K562 (cell line): ENCODE measurements around the gene KLHL41. TPM values are rescaled to one million over a fixed set of nuclear protein-coding genes. Genes with fewer than 3 reads are reported as not detected.

ENCODE experiments used
- ATAC-seq: fragments of 200-7000 bp; cut with Tn5 transposase; 3 replicates; pipeline ENCODE4 v1.9.1; 2020; ENCODE audit warnings: moderate library complexity
- BruUV-seq: library from RNA; stranded (reverse); fragments of 400-500 nt; replicated peaks from 2 replicates; lab custom pipeline; 2021; lab: Mats Ljungman, UMichigan
- CTCF ChIA-PET: fragments of 300-600 bp; formaldehyde crosslinking; extraction: SDS; loops from one replicate; lab custom pipeline; 2021; ENCODE audit warnings: low intra/inter-chr PET ratio; lab: Yijun Ruan, JAX
- POLR2A ChIA-PET: fragments of 300-600, 350-650 bp; sonication (Branson Sonifier 250); formaldehyde crosslinking; extraction: SDS; loops from one replicate; lab custom pipeline; 2021; ENCODE audit warnings: antibody characterized with exemption, inconsistent platforms; lab: Yijun Ruan, JAX
- DNase-seq, 4 experiments: peaks; one replicate each; pipeline versions ENCODE4 v3.0.0 to v3.0.0-alpha.2; 2011 to 2018; ENCODE audit warnings: low spot score in 3 of 4, mixed read lengths in 3 of 4; ENCODE audit errors: extremely low read depth in 1 of 4
- FAIRE-seq: peaks from 2 replicates; lab custom pipeline; 2011; peaks lifted over from hg19 to GRCh38; lab: Jason Lieb, UNC
- H2AFZ ChIP-seq: 2 replicates; pipeline ENCODE4 v1.6.0; 2011; ENCODE audit warnings: low read depth, low read length, control low read depth, inconsistent platforms
- H3K27ac ChIP-seq: fragments of 200-600 bp; 3 replicates; pipeline ENCODE4 v1.8.0; 2011; ENCODE audit warnings: low read depth, mild to moderate bottlenecking, control low read depth, inconsistent platforms, low read length, moderate library complexity, mixed read lengths; ENCODE audit errors: extremely low read depth
- H3K27me3 ChIP-seq, 2 experiments: fragments of 300-600 bp in 1 of 2; 2 replicates in 1 of 2; 3 replicates in 1 of 2; pipeline versions ENCODE4 v1.6.0 to v1.8.0; 2011; ENCODE audit warnings: inconsistent platforms in 2 of 2, low read length in 2 of 2, mild to moderate bottlenecking in 1 of 2, mixed read lengths in 1 of 2, moderate library complexity in 1 of 2; ENCODE audit not compliant: control insufficient read depth in 2 of 2, insufficient read depth in 2 of 2
- H3K36me3 ChIP-seq: fragments of 300-600 bp; 3 replicates; pipeline ENCODE4 v1.8.0; 2011; ENCODE audit warnings: mild to moderate bottlenecking, low read length, inconsistent platforms; ENCODE audit not compliant: control insufficient read depth, insufficient read depth
- H3K4me1 ChIP-seq, 2 experiments: fragments of 200-600 bp in 1 of 2; replicated peaks in 1 of 2; 2 replicates in 1 of 2; 3 replicates in 1 of 2; pipeline versions ENCODE4 v1.5.1 to v1.8.0; 2011; ENCODE audit warnings: inconsistent platforms in 2 of 2, low read length in 2 of 2, mild to moderate bottlenecking in 1 of 2, mixed read lengths in 1 of 2, moderate library complexity in 1 of 2; ENCODE audit not compliant: control insufficient read depth in 2 of 2, insufficient read depth in 2 of 2
- H3K4me2 ChIP-seq: 2 replicates; pipeline ENCODE4 v1.6.1; 2011; ENCODE audit warnings: low read length, control low read depth, inconsistent platforms, mixed read lengths; ENCODE audit not compliant: insufficient read depth
- H3K4me3 ChIP-seq: fragments of 200-600 bp; sonication (generic), shearing (Covaris generic); 2 replicates; pipeline ENCODE4 v1.5.1; 2016; ENCODE audit warnings: control low read depth, inconsistent platforms
- H3K79me2 ChIP-seq: fragments of 200-600 bp; 3 replicates; pipeline ENCODE4 v1.8.0; 2011; ENCODE audit warnings: low read length, inconsistent platforms; ENCODE audit not compliant: control insufficient read depth, insufficient read depth
- H3K9ac ChIP-seq, 2 experiments: 2 replicates each; pipeline versions ENCODE4 v1.6.0 to v1.6.1; 2011; ENCODE audit warnings: low read depth in 2 of 2, low read length in 2 of 2, control low read depth in 1 of 2, inconsistent platforms in 1 of 2, mild to moderate bottlenecking in 1 of 2, mixed read lengths in 1 of 2; ENCODE audit not compliant: insufficient read depth in 1 of 2
- H3K9me1 ChIP-seq: one replicate; pipeline ENCODE4 v1.6.0; 2011; ENCODE audit warnings: inconsistent platforms, mild to moderate bottlenecking, low read length, moderate library complexity; ENCODE audit not compliant: control insufficient read depth, insufficient read depth
- H3K9me3 ChIP-seq: replicated peaks from 2 replicates; pipeline ENCODE4 v1.5.1; 2011; ENCODE audit warnings: low read depth, low read length, inconsistent platforms; ENCODE audit not compliant: control insufficient read depth, insufficient read depth
- H4K20me1 ChIP-seq: replicated peaks from 2 replicates; pipeline ENCODE4 v1.6.1; 2011; ENCODE audit warnings: low read length, inconsistent platforms, mixed read lengths; ENCODE audit not compliant: control insufficient read depth, insufficient read depth
- AFF4 ChIP-seq: sonication (generic); formaldehyde crosslinking; IDR thresholded peaks from 2 replicates; pipeline ENCODE4 v1.8.0; 2023; ENCODE audit warnings: mild to moderate bottlenecking, missing genetic modification reagents
- CCAR2 ChIP-seq: fragments of 200-400 bp; formaldehyde crosslinking; IDR thresholded peaks from 2 replicates; pipeline ENCODE4 v1.6.1; 2017; ENCODE audit warnings: mild to moderate bottlenecking, low read depth, low read length
- E2F6 ChIP-seq, 2 experiments: IDR thresholded peaks; 2 replicates each; pipeline ENCODE4 v1.6.1; 2011; ENCODE audit warnings: borderline replicate concordance in 1 of 2, control low read depth in 1 of 2, low read depth in 1 of 2, low read length in 1 of 2, mild to moderate bottlenecking in 1 of 2, mixed read lengths in 1 of 2, moderate library complexity in 1 of 2; ENCODE audit not compliant: insufficient read depth in 1 of 2, insufficient read length in 1 of 2, poor library complexity in 1 of 2, severe bottlenecking in 1 of 2; ENCODE audit errors: extremely low read depth in 1 of 2
- ELF2 ChIP-seq: fragments of 250-450 bp; sonication (Bioruptor Pico); IDR thresholded peaks from 2 replicates; pipeline ENCODE4 v1.5.0; 2021; ENCODE audit warnings: mild to moderate bottlenecking
- IFI16 ChIP-seq: fragments of 250-450 bp; sonication (Bioruptor Pico); IDR thresholded peaks from 2 replicates; pipeline ENCODE4 v2.1.2; 2022; ENCODE audit warnings: mild to moderate bottlenecking, inconsistent platforms
- PHB ChIP-seq: fragments of 250-450 bp; sonication (Bioruptor Pico); IDR thresholded peaks from 2 replicates; pipeline ENCODE4 v1.5.0; 2021
- POLR3G ChIP-seq: IDR thresholded peaks from 2 replicates; pipeline ENCODE4 v1.6.1; 2011; ENCODE audit not compliant: insufficient read length, insufficient replicate concordance; ENCODE audit errors: extremely low read depth
- RNF2 ChIP-seq: sonication (generic); IDR thresholded peaks from 2 replicates; pipeline ENCODE4 v1.6.1; 2016
- SNIP1 ChIP-seq: fragments of 450-650 bp; IDR thresholded peaks from 2 replicates; pipeline ENCODE4 v1.7.1; 2017; ENCODE audit warnings: low read depth, mild to moderate bottlenecking
- WHSC1 ChIP-seq: IDR thresholded peaks from one replicate; pipeline ENCODE4 v1.6.1; 2012; ENCODE audit warnings: low read length, control low read depth, inconsistent platforms
- ZNF24 ChIP-seq: fragments of 450-650 bp; IDR thresholded peaks from 2 replicates; pipeline ENCODE4 v1.6.1; 2016
- WGBS: fragments of 100-300 bp; shearing (Covaris generic); methylation state at CpG from one replicate; pipeline ENCODE4 v1.1.6; 2016; ENCODE audit warnings: low coverage, mixed read lengths; ENCODE audit not compliant: insufficient coverage; ENCODE audit errors: missing lambda C conversion rate; 5-methylcytosine and 5-hydroxymethylcytosine counted together
- in situ Hi-C: fragments of 300-500 bp; cut with MboI; formaldehyde crosslinking; loops from 4 replicates; pipeline ENCODE4 v1.15.0; 2018; ENCODE audit warnings: inconsistent platforms, mixed read lengths
- intact Hi-C: fragments of 100-400 bp; cut with micrococcal nuclease; formaldehyde crosslinking; loops from 2 replicates; pipeline ENCODE4 v1.14.2; 2022
- polyA plus RNA-seq, 8 experiments: library from polyadenylated mRNA; depleted of rRNA in 4 of 8; stranded (reverse) in 5 of 8; unstranded in 3 of 8; fragments of >200 nt; fragmentation: Nextera tagmentation in 2 of 8; fragmentation: Illumina TruSeq in 1 of 8; extraction: Ambion mirVana in 2 of 8; extraction: Trizol in 1 of 8; gene quantifications; 2 replicates each; pipeline versions ENCODE4 v1.2.1 to v1.2.3, GENCODE V29; 2011 to 2014; ENCODE audit warnings: inconsistent platforms in 1 of 8, missing spikeins in 1 of 8
- total RNA-seq, 7 experiments: library from RNA; depleted of rRNA in 6 of 7; stranded (reverse); fragments of >200 nt in 6 of 7; fragmentation: Illumina TruSeq in 2 of 7; extraction: Trizol in 2 of 7; gene quantifications; 2 replicates each; pipeline versions ENCODE4 v1.2.1 to v1.2.3, GENCODE V29; 2011 to 2021; ENCODE audit warnings: low replicate concordance in 1 of 7

The KLHL41 gene
- total and polyA plus RNA-seq, 9 of the 15 experiments (the other 6 are each of a cell fraction or from before 2014, with no cell fraction given) = 0.05 to 1.5 (median 0.09) TPM

GRCh38 chr2:169462896-169463695 is 46.4 kb upstream of the KLHL41 start:
- Histone ChIP-seq H3K36me3 (no peaks in the 10 kb centered on the region), H3K4me2 (no peak overlapping the region), H3K9me1 (no peaks in the 10 kb centered on the region), H3K27ac (no peak overlapping the region), H3K4me3 (no peak overlapping the region), H4K20me1 (no peaks in the 10 kb centered on the region), H2AFZ (peak overlapping the region; percentile 20; the same call in 1 of the 2 replicates), H3K79me2 (no peaks in the 10 kb centered on the region), H3K9ac (no peak overlapping the region), H3K9me3 (no peaks in the 10 kb centered on the region), H3K4me1 (peaks cover 0 to 3% of the 10 kb centered on the region in 2 experiments; a peak in 1 of 5 replicates), H3K27me3 (no peaks in the 10 kb centered on the region)
- ChIA-PET POLR2A (interaction anchor here (0.5 to 1.4 kb wide), 5 partner anchors 10 to 1711 kb away, joined by 3 to 5 read pairs (median 4); partner anchors contain the start of gene BBS5), CTCF (no interaction called here)
- 12% methylated on average over 4 of the region's 4 CpGs for WGBS
- TF ChIP-seq SNIP1 (no peak), E2F6 (IDR thresholded peaks at IDR 0.05; ENCODE audit: borderline replicate concordance in 1 of 2, extremely low read depth in 1 of 2, insufficient read depth in 1 of 2, insufficient read length in 1 of 2, low read depth in 1 of 2, low read length in 1 of 2, poor library complexity in 1 of 2, severe bottlenecking in 1 of 2) (no peak), IFI16 (CRISPR knock-in tag) (no peak), ELF2 (no peak), ZNF24 (no peak), WHSC1 (no peak), AFF4 (CRISPR knock-in tag) (no peak), POLR3G (no peak), RNF2 (no peak), CCAR2 (no peak), PHB (CRISPR knock-in tag) (no peak)
- FAIRE-seq (peak; percentile 56), ATAC-seq (peak; percentile 66), DNase-seq (no peak)
- BruUV-seq = no TSS peak
- intact Hi-C loops = no loop called here
- in situ Hi-C loops = no loop called here
